Measurements from ENCODE around the gene RAET1G. TPM values are rescaled to one million over a fixed set of nuclear protein-coding genes. Genes with fewer than 3 reads are reported as not detected.

RAET1G gene
- total and polyA plus RNA-seq, 2 donors (not counting 1 experiment from before 2014, with no cell fraction given), result not detected

GRCh38 chr6:149881066-149881766 lies 41.7 kb downstream of the RAET1G start:
- 94% methylated on average over 10 of the region's 10 CpGs for WGBS (ENCODE audit: insufficient coverage)

More at GRCh38 chr6:149881066-149881766, 41.7 kb downstream of the RAET1G start:
- H3K27ac Mint-ChIP-seq, result no peak overlapping the region
- Histone ChIP-seq H2AFZ (ENCODE audit: insufficient read depth, low read depth, low read length, poor library complexity, severe bottlenecking) (no peak overlapping the region), H3K4me2 (replicated peaks; ENCODE audit: low read depth, low read length, poor library complexity, severe bottlenecking) (no peak overlapping the region), H3K27ac (ENCODE audit: low read length in 2 of 2) (no peak overlapping the region), H3K79me2 (ENCODE audit: control insufficient read depth, insufficient read depth, low read length) (no peaks in the 10 kb centered on the region), H3K27me3 (replicated peaks in 1 of 4; ENCODE audit: control extremely low read depth in 1 of 4, control insufficient read depth in 3 of 4, insufficient read depth in 4 of 4, low read length in 3 of 4) (peaks cover 0 to 22% (median 4%) of the 10 kb centered on the region in 4 experiments), H3K9ac (ENCODE audit: low read length) (no peak overlapping the region), H3K36me3 (replicated peaks in 1 of 2; ENCODE audit: control extremely low read depth in 1 of 2, control insufficient read depth in 1 of 2, extremely low read depth in 1 of 2, insufficient read depth in 2 of 2, low read length in 1 of 2) (no peaks in the 10 kb centered on the region), H3K9me3 (ENCODE audit: control extremely low read depth in 1 of 3, control insufficient read depth in 2 of 3, insufficient read depth in 1 of 3, low read length in 2 of 3) (peaks cover 0 to 4% (median 0%) of the 10 kb centered on the region in 3 donors), H3K4me3 (ENCODE audit: control extremely low read depth in 1 of 5, extremely low read depth in 1 of 5, insufficient read depth in 1 of 5, low read depth in 2 of 5, low read length in 4 of 5) (no peak overlapping the region), H3K4me1 (ENCODE audit: control insufficient read depth in 2 of 2, insufficient read depth in 2 of 2, low read length in 2 of 2) (no peaks in the 10 kb centered on the region), H4K20me1 (ENCODE audit: control insufficient read depth, insufficient read depth, low read length, poor library complexity, severe bottlenecking) (no peaks in the 10 kb centered on the region)
- ChIA-PET CTCF (no interaction called here), POLR2A (no interaction called here)
- DNase-seq (no peak), ATAC-seq (ENCODE audit: low read depth) (no peak)
- no peak overlapping the region for H3K4me3 Mint-ChIP-seq
- TF ChIP-seq EZH2 (IDR thresholded peaks at IDR 0.05; ENCODE audit: borderline replicate concordance, insufficient read depth, low read depth, low read length, poor library complexity, severe bottlenecking), result no peak
- no peak for TF ChIP-seq CTCF (IDR thresholded peaks at IDR 0.05)
- H3K4me1 Mint-ChIP-seq, result no peaks in the 10 kb centered on the region
- H3K27me3 Mint-ChIP-seq, result peaks cover 73% of the 10 kb centered on the region
- intact Hi-C loops (cut with micrococcal nuclease), result no loop called here
- no peaks in the 10 kb centered on the region for H3K9me3 Mint-ChIP-seq (ENCODE audit: insufficient read depth)

Data from B cell (primary cell).